Loucy (cell line): Measurements from ENCODE around the gene ROR1.

Source experiments
- H2AFZ ChIP-seq: fragments of 200-600 bp; sonication (generic); 2 replicates; pipeline ENCODE4 v1.6.0; 2016; ENCODE audit warnings: antibody characterized with exemption, mild to moderate bottlenecking, low read length, moderate library complexity
- H3F3A ChIP-seq: fragments of 200-600 bp; 2 replicates; pipeline ENCODE4 v1.6.0; 2016; ENCODE audit warnings: antibody characterized with exemption, low read depth, mild to moderate bottlenecking
- H3K27me3 ChIP-seq: fragments of 200-600 bp; sonication (generic); 2 replicates; pipeline ENCODE4 v1.6.1; 2014; ENCODE audit warnings: low read length, mild to moderate bottlenecking; ENCODE audit not compliant: insufficient read depth, poor library complexity, severe bottlenecking
- H3K36me3 ChIP-seq: fragments of 200-600 bp; sonication (generic); 2 replicates; pipeline ENCODE4 v1.6.1; 2016; ENCODE audit warnings: low read length; ENCODE audit not compliant: insufficient read depth
- H3K4me1 ChIP-seq: fragments of 200-600 bp; sonication (generic); 2 replicates; pipeline ENCODE4 v1.5.1; 2014; ENCODE audit warnings: low read length, mild to moderate bottlenecking; ENCODE audit not compliant: insufficient read depth, poor library complexity, severe bottlenecking
- H3K4me2 ChIP-seq: fragments of 200-600 bp; sonication (generic); 2 replicates; pipeline ENCODE4 v1.6.0; 2014; ENCODE audit warnings: antibody characterized with exemption, low read length, low read depth, mild to moderate bottlenecking; ENCODE audit not compliant: poor library complexity, severe bottlenecking
- H3K4me3 ChIP-seq: fragments of 200-600 bp; sonication (generic); 2 replicates; pipeline ENCODE4 v1.5.1; 2014; ENCODE audit warnings: low read length, mild to moderate bottlenecking, mixed read lengths; ENCODE audit not compliant: poor library complexity, severe bottlenecking
- H3K79me2 ChIP-seq: fragments of 200-600 bp; sonication (generic); 2 replicates; pipeline ENCODE4 v1.6.1; 2014; ENCODE audit warnings: low read length; ENCODE audit not compliant: insufficient read depth
- H3K9ac ChIP-seq: fragments of 200-600 bp; sonication (generic); 2 replicates; pipeline ENCODE4 v1.6.0; 2014; ENCODE audit warnings: mild to moderate bottlenecking, low read depth, low read length, moderate library complexity; ENCODE audit not compliant: poor library complexity, severe bottlenecking
- H3K9me2 ChIP-seq: fragments of 200-600 bp; sonication (generic); replicated peaks from 2 replicates; pipeline ENCODE4 v1.6.1; 2016; ENCODE audit warnings: low read depth, low read length, mixed read lengths
- H3K9me3 ChIP-seq: fragments of 200-600 bp; sonication (generic); 2 replicates; pipeline ENCODE4 v1.6.1; 2014; ENCODE audit warnings: mild to moderate bottlenecking, antibody characterized with exemption, low read length, low read depth; ENCODE audit not compliant: insufficient read depth
- H4K20me1 ChIP-seq: fragments of 200-600 bp; sonication (generic); 2 replicates; pipeline ENCODE4 v1.6.0; 2014; ENCODE audit warnings: antibody characterized with exemption, low read length, mild to moderate bottlenecking; ENCODE audit not compliant: insufficient read depth, poor library complexity, severe bottlenecking
- CTCF ChIP-seq: fragments of 200-600 bp; sonication (generic); conservative IDR thresholded peaks from 2 replicates; pipeline ENCODE4 v1.5.1; 2014; ENCODE audit warnings: mild to moderate bottlenecking, antibody characterized with exemption, low read length
- EZH2phosphoT487 ChIP-seq: fragments of 200-600 bp; IDR thresholded peaks from 2 replicates; pipeline ENCODE4 v1.6.1; 2018; ENCODE audit warnings: antibody characterized with exemption, mild to moderate bottlenecking, moderate library complexity, borderline replicate concordance

Gene ROR1

GRCh38 chr1:63981408-63981773 is 207.6 kb downstream of the ROR1 start:
- Histone ChIP-seq H2AFZ (no peak overlapping the region), H3K4me1 (peaks cover 6% of the 10 kb centered on the region), H3K9me3 (no peaks in the 10 kb centered on the region), H3K4me3 (no peak overlapping the region), H3K79me2 (no peaks in the 10 kb centered on the region), H3K9ac (no peak overlapping the region), H3K9me2 (no peaks in the 10 kb centered on the region), H3F3A (no peaks in the 10 kb centered on the region), H3K27me3 (peaks cover 52% of the 10 kb centered on the region), H3K36me3 (no peaks in the 10 kb centered on the region), H4K20me1 (no peaks in the 10 kb centered on the region), H3K4me2 (no peak overlapping the region)
- TF ChIP-seq CTCF (no peak), EZH2phosphoT487 (no peak)

DNA sequence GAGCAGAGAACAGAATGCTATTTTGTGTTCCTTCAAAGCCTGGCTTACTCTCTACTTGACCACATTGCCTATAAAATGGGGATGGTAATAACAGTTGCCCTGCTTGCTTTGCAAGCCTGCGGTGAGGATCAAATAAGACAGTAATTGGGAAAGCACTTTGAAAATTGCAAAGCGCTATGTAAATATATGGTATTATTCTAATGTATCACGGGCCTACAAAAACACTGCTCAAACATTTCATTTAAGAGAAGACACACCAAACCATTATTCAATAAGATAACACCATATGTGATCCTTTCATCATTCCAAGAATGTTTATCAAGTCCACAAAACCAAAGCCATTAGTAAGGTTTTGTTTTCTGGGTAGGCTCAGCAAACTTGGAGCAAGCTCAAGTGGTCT is 208.4 kb downstream of the ROR1 start:
- Histone ChIP-seq H3K79me2 (no peaks in the 10 kb centered on the region), H3K4me1 (peaks cover 6% of the 10 kb centered on the region), H3K36me3 (no peaks in the 10 kb centered on the region), H4K20me1 (no peaks in the 10 kb centered on the region), H3K9ac (no peak overlapping the region), H3K9me3 (no peaks in the 10 kb centered on the region), H3F3A (no peaks in the 10 kb centered on the region), H3K4me2 (no peak overlapping the region), H3K27me3 (peaks cover 44% of the 10 kb centered on the region), H2AFZ (no peak overlapping the region), H3K9me2 (no peaks in the 10 kb centered on the region), H3K4me3 (no peak overlapping the region)
- TF ChIP-seq EZH2phosphoT487 (no peak), CTCF (no peak)

DNA sequence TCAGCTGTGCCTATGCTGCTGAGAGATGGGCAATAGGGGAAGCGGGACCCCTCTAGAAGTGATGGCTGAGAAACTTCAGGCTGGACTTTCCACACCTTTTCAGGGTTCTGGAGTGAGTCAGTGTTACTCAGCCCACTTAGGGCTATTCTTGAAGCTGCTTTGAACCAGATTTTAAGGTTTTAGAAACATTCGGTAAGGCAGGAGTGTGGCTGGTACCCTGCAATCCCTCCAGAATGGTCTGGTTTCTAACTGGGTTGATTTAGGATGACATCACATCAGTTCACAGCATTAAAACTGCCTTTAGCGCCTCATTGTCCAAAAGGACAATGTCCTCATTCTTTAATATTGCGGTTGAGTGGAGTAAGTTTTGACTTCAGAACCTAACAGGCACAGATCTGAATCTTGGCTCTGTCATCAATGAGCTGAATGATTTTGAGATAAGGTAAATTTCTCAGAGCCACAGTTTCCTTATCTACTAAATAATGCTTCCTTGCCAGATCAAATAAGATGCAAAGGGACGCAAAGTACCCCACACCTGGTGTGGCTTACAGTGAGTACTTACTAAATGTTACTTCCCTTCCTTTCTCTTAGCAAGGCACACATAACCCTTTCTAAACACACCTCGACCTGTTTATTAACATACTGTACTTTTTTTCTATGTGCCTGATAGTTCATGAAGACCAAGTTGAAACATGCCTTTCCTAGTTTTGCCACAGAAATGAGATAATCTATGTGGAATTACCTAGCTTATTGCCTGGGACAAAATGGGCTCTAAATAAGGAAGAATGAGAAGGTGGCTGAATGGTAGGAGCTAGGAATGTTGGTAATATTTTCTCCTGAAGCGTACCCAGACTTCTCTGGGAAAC is 209.8 kb downstream of the ROR1 start:
- H3K4me3 ChIP-seq, result no peak overlapping the region
- no peak overlapping the region for H2AFZ ChIP-seq
- no peaks in the 10 kb centered on the region for H3K79me2 ChIP-seq
- H3F3A ChIP-seq, result no peaks in the 10 kb centered on the region
- H3K36me3 ChIP-seq, result no peaks in the 10 kb centered on the region
- TF ChIP-seq EZH2phosphoT487, result no peak
- no peak for TF ChIP-seq CTCF
- H3K9ac ChIP-seq, result no peak overlapping the region
- H3K9me3 ChIP-seq, result no peaks in the 10 kb centered on the region
- H3K27me3 ChIP-seq, result peaks cover 42% of the 10 kb centered on the region
- H3K4me2 ChIP-seq, result no peak overlapping the region
- no peaks in the 10 kb centered on the region for H3K9me2 ChIP-seq
- H3K4me1 ChIP-seq, result peaks cover 6% of the 10 kb centered on the region
- H4K20me1 ChIP-seq, result no peaks in the 10 kb centered on the region
